Suprapubic skin (tissue), 4 donors: ENCODE results near the gene FXR2. TPM values are rescaled to one million over a fixed set of nuclear protein-coding genes. Genes with fewer than 3 reads are reported as not detected.

ENCODE experiments used
- DNase-seq, 2 donors: peaks; one replicate each; pipeline ENCODE4 v3.0.0-alpha.2; 2019; ENCODE audit warnings: low spot score in 2 of 2
- H3K27ac ChIP-seq: fragments of 200-600 bp; sonication (generic); one replicate; pipeline ENCODE4 v1.5.1; 2019
- H3K27me3 ChIP-seq: fragments of 200-600 bp; sonication (generic); one replicate; pipeline ENCODE4 v1.5.1; 2019
- H3K36me3 ChIP-seq: fragments of 200-600 bp; sonication (generic); one replicate; pipeline ENCODE4 v1.5.1; 2019
- H3K4me1 ChIP-seq: fragments of 200-600 bp; sonication (generic); one replicate; pipeline ENCODE4 v1.5.1; 2019
- H3K4me3 ChIP-seq: fragments of 200-600 bp; sonication (generic); one replicate; pipeline ENCODE4 v1.5.1; 2019; ENCODE audit warnings: mild to moderate bottlenecking
- H3K9me3 ChIP-seq: fragments of 200-600 bp; sonication (generic); one replicate; pipeline ENCODE4 v1.5.1; 2019
- EP300 ChIP-seq: sonication (generic); formaldehyde crosslinking; IDR thresholded peaks from one replicate; pipeline ENCODE4 v1.6.1; 2017; ENCODE audit warnings: antibody characterized with exemption
- POLR2A ChIP-seq, 2 donors: fragments of 450-650 bp; IDR thresholded peaks; one replicate each; pipeline ENCODE4 v1.6.1; 2017; ENCODE audit warnings: antibody characterized with exemption in 2 of 2, mild to moderate bottlenecking in 2 of 2, moderate library complexity in 2 of 2
- POLR2AphosphoS5 ChIP-seq, 3 donors: sonication (generic); formaldehyde crosslinking; IDR thresholded peaks; one replicate each; pipeline ENCODE4 v1.6.1; 2017; ENCODE audit warnings: antibody characterized with exemption in 3 of 3
- WGBS: methylation state at CpG from one replicate; pipeline ENCODE4 v1.1.5; 2018; 5-methylcytosine and 5-hydroxymethylcytosine counted together
- total RNA-seq, 4 donors: library from RNA; depleted of rRNA; stranded (reverse); fragments of >200 nt; gene quantifications; one replicate each; pipeline ENCODE4 v1.1.0, GENCODE V29; 2016
- TF ChIP-seq, protein P1 (sequence below), 2 donors: fragments of 200-600 bp in 1 of 2; fragments of 450-650 bp in 1 of 2; sonication (generic) in 1 of 2; IDR thresholded peaks; one replicate each; pipeline ENCODE4 v1.5.1; 2016 to 2019; ENCODE audit warnings: antibody characterized with exemption in 2 of 2, mild to moderate bottlenecking in 1 of 2, moderate library complexity in 1 of 2

The FXR2 gene
- total RNA-seq, 4 donors from 2014 or later = 21.0 to 25.6 (median 22.5) TPM

DNA sequence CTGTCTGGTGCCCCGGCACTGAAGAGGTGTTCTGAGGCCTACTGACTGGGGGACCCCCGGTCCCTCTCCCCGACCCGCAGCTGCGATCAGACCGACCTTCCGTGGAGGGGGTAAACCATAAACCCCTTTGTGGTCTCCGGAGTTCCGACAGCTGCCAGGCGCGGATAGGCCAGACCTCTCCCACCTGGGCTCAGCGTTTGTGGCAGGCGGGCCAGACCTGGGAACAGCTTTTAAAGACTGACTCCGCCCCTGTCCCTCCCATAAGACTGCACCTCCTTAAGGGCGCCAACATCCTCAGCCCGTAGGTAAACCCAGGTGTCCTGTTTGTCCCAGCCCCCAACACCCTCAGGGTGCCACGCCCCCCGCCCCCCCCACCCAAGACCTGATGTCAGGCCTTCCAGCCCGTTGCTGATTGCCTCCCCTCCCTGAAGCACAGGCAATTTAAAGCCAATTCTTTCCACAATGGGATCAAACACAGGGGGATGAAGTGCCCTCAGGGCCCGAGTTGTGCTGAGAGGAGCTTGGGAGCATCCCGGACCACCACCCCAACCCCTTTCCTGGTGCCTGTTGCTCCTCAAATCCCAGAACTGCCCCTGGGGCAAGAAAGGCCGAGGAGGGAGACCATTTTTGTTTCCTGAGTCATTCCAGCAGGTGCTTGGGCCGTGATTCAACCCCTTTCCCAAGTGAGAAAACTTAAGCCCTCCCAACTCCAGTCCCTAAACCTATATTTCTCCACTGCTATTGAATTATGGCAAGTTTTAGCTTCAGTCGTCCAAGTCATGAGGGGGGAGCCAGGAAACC, 24.6 kb downstream of the FXR2 start, which contains the start of gene SOX15:
Gene SOX15 (minus strand): TSS at position 204 of the 801 bp plus-strand sequence. CDS start 418 bp downstream, outside the sequence.
- peak within 1 kb of the TSS; percentile 79 for H3K27ac ChIP-seq
- no peaks in the 10 kb centered on the region for H3K9me3 ChIP-seq
- 36% methylated on average over 11 of the region's 24 CpGs for WGBS
- no peak for DNase-seq
- H3K4me3 ChIP-seq = peak within 1 kb of the TSS; percentile 59
- peaks cover 47% of the 10 kb centered on the region for H3K36me3 ChIP-seq
- peaks cover 59% of the 10 kb centered on the region for H3K4me1 ChIP-seq
- no peaks in the 10 kb centered on the region for H3K27me3 ChIP-seq
- TF ChIP-seq EP300 (no peak), POLR2AphosphoS5 (IDR thresholded peaks at IDR 0.05) (no peak), POLR2A (IDR thresholded peaks at IDR 0.05) (peak in 1 of 2 donors; percentile 23)
- TF ChIP-seq, protein P1, sequence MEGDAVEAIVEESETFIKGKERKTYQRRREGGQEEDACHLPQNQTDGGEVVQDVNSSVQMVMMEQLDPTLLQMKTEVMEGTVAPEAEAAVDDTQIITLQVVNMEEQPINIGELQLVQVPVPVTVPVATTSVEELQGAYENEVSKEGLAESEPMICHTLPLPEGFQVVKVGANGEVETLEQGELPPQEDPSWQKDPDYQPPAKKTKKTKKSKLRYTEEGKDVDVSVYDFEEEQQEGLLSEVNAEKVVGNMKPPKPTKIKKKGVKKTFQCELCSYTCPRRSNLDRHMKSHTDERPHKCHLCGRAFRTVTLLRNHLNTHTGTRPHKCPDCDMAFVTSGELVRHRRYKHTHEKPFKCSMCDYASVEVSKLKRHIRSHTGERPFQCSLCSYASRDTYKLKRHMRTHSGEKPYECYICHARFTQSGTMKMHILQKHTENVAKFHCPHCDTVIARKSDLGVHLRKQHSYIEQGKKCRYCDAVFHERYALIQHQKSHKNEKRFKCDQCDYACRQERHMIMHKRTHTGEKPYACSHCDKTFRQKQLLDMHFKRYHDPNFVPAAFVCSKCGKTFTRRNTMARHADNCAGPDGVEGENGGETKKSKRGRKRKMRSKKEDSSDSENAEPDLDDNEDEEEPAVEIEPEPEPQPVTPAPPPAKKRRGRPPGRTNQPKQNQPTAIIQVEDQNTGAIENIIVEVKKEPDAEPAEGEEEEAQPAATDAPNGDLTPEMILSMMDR (IDR thresholded peaks at IDR 0.05) = no peak

DNA sequence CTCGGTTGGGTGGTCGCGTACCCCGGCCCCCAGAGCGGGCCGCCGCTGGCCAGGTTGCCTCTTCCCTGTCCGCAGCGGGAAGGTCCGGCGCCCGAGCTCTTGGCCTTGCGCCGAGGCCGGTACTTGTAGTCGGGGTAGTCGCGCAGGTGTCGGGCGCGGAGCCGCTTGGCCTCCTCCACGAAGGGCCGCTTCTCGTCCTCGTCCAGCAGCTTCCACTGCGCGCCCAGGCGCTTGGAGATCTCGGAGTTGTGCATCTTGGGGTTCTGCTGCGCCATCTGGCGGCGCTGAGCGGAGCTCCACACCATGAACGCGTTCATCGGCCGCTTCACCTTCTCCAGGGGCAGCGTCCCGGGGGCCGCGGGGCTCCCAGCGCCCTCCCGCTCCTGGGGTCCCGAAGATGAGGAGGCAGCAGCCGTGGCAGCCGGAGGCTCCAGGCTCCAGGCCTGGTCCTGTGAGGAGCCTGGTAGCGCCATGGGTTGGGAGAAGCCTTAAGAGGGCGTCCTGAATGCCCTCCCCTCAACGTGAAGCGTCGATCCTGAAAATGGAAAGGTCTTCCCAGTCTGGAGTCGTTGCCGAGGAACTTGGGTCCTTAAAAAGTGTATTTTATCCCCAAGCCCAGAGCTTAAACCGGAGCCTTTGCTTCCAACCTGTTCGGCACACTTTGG, 25.4 kb downstream of the FXR2 start:
- Histone ChIP-seq H3K36me3 (peaks cover 40% of the 10 kb centered on the region), H3K9me3 (no peaks in the 10 kb centered on the region), H3K4me1 (peaks cover 67% of the 10 kb centered on the region), H3K27ac (peak overlapping the region; percentile 79), H3K27me3 (no peaks in the 10 kb centered on the region), H3K4me3 (peak overlapping the region; percentile 59)
- WGBS = 13% methylated on average over 22 of the region's 56 CpGs
- DNase-seq = peak; percentile 91 to 92
- TF ChIP-seq POLR2AphosphoS5 (IDR thresholded peaks at IDR 0.05) = peak in 1 of 3 donors; percentile 26
- TF ChIP-seq POLR2A (IDR thresholded peaks at IDR 0.05) = no peak
- no peak for TF ChIP-seq EP300
- TF ChIP-seq, protein P1 (IDR thresholded peaks at IDR 0.05) = peak; percentile 76 to 89

DNA sequence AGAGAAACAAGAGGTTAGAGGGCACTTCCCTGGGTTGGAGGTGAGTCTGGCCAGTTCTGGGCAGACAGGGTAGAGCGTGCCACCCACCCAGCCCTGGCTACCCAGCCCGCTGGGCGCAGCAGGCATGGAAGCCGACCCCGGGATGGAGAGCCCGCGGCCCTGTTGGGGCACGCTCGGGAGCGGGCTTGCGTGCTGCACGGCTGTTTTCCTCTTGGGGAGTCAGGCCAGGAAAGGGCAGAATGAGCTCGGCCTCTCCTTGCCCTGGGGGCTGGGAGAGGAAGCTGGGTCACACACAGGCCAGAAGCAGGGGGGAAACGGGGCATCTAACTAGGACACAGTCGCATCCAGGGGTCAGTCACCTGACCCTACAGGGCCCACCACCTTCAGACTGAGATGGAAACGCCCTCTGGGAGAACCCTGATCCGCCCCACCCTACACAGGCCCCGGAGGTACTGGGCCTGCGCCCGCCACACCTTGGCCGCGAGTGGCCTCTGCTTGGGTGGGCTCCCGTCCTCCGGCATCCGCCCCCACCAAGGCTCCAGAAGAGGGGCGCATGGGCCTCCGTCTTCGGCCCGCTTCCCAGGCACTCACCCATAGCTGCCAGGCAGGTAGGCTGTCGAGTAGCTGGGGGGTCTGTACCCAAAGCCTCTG, 26.0 kb downstream of the FXR2 start:
- H3K4me3 ChIP-seq = peak overlapping the region; percentile 59
- peaks cover 33% of the 10 kb centered on the region for H3K36me3 ChIP-seq
- TF ChIP-seq, protein P1 (IDR thresholded peaks at IDR 0.05) = no peak
- TF ChIP-seq POLR2AphosphoS5 (IDR thresholded peaks at IDR 0.05) (no peak), POLR2A (IDR thresholded peaks at IDR 0.05) (no peak), EP300 (no peak)
- H3K4me1 ChIP-seq = peaks cover 69% of the 10 kb centered on the region
- WGBS = 32% methylated on average over 24 of the region's 30 CpGs
- no peaks in the 10 kb centered on the region for H3K27me3 ChIP-seq
- H3K27ac ChIP-seq = peak overlapping the region; percentile 79
- DNase-seq = no peak
- no peaks in the 10 kb centered on the region for H3K9me3 ChIP-seq

DNA sequence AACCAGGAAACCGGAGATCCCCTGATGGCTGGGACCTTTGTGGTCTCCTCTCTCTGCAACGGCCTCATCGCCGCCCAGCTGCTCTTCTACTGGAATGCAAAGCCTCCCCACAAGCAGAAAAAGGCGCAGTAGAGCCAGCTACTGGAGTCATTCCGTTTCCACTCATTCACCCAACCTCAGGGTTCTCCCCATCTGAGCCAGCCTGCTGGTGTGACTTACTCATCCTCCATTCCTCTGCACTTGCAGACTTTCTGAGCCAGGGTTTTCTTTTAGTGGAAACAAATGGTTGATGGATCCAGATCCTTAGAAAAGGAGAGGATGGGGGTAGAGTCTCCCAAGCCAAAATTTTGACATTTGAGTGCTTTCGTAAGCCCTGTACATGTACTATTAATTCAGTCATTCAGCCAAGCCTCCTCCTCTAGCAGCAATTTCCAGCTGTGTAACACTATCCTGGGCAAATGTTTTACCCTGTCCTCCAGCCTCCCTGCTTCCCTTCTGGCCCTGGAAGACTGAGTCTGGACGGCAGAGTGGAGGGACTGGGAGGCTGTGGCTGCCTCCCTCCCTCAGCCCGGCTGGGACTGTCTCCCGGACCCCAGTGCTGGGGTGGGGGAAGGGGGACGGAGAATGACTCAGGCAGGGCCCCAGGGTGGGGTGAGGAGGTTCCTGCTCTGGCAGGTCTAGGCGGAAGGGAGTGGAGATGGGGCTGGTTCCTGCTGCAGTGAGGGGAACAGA, 27.1 kb downstream of the FXR2 start:
- TF ChIP-seq POLR2AphosphoS5 (IDR thresholded peaks at IDR 0.05) (no peak), POLR2A (IDR thresholded peaks at IDR 0.05) (no peak), EP300 (no peak)
- TF ChIP-seq, protein P1 (IDR thresholded peaks at IDR 0.05) = no peak

More for the DNA sequence above, 27.1 kb downstream of the FXR2 start:
- H3K27me3 ChIP-seq = no peaks in the 10 kb centered on the region
- no peak for DNase-seq
- H3K36me3 ChIP-seq = peaks cover 22% of the 10 kb centered on the region
- 41% methylated on average over 12 of the region's 12 CpGs for WGBS
- peak overlapping the region; percentile 79 for H3K27ac ChIP-seq
- H3K4me3 ChIP-seq = peak overlapping the region; percentile 59
- peaks cover 76% of the 10 kb centered on the region for H3K4me1 ChIP-seq
- no peaks in the 10 kb centered on the region for H3K9me3 ChIP-seq
